ENCODE results near the gene SPA17.

Gene SPA17

DNA sequence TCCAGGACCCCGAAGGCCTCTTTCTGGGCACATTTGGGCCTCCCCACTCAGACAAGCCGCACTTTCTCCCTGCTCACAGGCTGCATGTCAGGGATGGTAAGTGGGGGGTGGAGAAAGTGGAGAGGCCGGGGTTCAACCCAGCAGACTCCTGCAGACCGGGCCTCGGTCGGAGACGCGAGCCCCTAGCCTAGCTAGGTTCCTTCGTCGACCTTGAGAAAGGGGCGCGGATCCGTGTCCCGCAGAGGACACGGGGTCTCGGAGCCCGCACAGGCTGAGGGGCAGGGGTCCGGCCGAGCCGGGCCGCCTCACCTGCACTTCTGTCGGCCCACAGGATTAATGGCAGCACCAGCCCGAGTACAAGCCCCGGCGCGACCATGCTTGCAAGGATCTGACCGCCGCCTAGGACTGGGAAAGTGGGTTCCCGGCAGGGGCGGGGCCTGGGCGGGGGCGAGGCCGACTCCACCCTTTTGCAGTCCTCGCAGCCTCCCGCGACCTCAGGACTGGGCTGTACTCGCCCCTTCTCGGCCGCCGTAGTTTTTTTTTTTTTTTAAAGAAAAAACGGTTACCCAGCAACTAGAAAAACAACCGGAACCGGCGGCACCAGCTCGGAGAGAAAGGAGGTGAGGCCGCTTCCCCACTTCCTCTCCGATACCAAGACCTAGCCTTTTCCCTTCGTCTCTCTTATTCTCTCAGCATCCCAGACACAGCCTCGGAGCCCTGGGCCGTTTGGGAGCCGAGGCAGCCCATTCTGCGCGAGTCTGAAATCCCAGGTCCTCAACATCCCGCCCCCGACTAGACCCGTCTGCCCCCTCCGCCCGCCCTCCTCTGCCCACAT, at the start of gene SPA17, which contains the start of gene SIAE:
TSS of gene SPA17 (plus strand) at position 572 of the 835 bp plus-strand sequence. CDS start 1,361 bp downstream, outside the sequence.
TSS of gene SIAE (minus strand) at position 407 of the 835 bp plus-strand sequence. CDS start at position 376, 31 bp downstream.
- peak; percentile 95 for DNase-seq

DNA sequence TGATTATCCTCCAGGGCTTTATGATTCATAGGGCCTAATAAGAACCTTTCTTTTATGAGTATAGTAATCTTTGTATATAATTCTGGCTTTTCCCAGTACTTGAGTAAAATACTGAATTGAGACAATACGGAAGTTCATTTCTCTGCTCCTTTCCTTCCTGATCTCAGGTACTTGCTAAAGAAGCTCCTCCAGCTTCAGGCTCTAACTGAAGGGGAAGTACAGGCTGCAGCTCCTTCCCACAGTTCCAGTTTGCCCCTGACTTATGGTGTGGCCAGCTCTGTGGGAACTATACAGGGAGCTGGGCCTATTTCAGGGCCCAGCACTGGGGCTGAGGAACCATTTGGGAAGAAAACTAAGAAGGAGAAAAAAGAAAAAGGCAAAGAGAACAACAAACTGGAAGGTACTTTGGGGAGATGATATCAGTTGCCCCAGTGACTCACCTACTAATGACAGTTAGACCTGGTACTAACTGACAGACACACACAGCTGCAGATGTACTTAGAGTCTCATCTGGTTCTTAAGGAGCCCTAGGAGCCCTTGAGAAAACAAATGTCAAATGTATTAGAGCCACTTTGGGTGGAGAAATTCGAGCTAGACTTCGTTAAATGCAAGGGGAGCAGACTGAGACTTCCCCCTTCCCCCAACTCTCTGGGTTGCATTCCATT, 48.1 kb upstream of the SPA17 start:
- DNase-seq, result no peak

DNA sequence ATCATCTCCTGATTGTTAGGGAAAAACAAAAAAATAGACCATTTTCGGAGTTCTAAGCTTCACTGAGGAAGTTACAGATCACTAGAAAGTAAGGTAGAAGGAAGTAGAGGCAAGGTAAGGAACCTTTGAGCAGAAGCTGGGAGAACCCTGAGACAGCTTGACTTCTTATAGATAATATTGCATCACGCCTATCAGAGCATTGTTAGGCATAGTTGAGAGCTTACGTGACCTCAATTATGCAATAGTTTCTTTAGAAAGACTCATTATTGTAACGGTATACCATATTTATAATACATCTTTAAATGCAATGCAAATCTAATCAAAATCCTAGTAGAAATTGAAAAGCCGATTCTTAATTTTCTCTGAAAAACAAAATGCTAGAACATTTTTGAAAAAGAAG, 46.2 kb upstream of the SPA17 start:
- DNase-seq, result no peak

DNA sequence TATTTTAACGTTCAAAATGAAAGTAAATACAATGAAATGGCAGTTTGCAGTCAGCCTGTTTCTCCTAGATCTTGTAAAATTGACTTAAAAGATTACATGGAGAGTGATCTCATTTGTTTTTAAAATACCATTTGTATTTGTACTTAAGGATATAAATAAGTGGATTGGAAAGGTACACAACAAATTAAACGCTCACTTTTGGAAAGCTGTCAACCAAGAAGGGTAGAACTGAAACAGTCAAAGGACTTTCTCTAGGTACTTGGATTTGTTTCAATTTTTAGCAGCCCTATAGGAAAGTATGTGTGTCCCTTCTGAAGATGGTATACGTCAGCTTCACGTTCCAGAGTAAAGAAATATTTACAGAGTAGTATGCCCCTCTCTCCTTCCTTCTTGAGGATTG, 43.7 kb upstream of the SPA17 start:
- no peak for DNase-seq

DNA sequence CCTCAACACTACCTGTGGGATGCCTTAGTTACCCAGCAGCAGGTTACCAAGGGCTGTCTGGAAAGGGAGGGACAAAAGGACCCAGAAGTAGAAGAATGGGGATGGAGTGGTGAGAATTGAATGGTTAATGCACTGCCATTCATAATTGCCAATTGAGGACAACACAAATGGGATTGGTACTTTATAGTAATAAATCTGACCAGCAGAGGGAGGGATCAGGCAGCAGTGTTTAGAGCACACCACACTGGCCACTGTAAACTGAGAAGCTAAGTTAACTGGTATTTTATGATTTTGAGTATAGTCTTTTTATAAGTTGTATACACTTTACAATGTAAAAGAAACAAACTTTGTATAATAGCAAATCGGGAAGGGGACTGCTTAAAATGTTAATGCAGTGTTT, 40.3 kb upstream of the SPA17 start:
- DNase-seq, result no peak

DNA sequence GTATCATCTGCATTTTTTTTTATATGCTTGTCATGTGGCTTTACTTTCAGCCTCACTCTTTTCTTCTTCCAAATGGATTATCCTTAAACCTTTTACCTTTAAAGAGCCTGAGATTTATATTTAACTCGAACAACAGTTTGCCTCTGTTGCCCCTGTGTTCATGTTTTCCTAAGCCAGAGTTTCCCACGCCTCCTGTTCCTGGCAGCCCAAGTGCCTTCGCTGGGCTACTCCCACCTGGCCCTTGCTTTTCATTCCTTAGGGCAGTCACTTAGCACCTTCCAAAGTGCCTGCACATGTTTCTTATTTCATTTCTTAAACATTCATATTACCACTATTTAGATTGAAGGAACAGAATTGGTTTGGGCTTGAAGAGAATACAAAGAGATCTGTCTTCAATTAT, 37.8 kb upstream of the SPA17 start:
- no peak for DNase-seq

DNA sequence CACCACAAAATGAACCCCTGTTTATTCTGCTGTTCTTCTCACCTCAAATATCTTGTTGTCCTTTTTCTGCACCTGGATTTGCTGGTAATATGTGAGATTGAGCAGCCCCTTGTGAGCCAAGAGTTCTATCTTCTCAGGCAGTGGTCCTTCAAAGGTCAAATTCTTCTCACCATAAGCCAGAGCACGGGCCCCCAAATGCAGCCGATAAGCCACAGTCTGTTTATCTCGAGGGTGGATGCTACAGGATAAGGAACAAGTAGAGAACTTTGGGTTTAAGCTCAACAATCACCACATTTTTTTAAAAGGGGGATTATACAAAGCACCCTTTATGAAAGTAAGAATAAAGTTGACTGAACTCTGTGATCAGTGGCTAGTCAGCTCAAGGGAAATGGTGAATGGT, 35.2 kb upstream of the SPA17 start:
- DNase-seq, result no peak

DNA sequence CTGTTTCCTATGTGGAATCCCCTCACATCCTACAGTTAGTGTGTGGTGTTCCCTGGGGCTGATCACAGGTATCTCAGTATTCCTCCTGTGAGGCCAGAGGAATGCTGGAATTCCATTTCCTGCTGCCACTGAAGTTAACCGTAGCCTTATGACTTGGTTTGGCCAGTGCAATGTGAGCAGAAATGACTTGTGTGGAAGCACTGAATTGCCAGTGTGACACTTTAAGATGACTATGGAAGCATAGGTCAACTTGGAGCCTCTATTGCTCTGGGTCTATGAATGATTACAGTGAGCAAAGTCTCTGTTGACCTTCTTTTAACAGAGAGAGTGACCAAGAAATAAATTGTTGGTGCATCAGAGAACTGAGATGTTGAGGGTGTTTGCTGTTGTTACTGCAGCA, 34.5 kb upstream of the SPA17 start:
- no peak for DNase-seq

DNA sequence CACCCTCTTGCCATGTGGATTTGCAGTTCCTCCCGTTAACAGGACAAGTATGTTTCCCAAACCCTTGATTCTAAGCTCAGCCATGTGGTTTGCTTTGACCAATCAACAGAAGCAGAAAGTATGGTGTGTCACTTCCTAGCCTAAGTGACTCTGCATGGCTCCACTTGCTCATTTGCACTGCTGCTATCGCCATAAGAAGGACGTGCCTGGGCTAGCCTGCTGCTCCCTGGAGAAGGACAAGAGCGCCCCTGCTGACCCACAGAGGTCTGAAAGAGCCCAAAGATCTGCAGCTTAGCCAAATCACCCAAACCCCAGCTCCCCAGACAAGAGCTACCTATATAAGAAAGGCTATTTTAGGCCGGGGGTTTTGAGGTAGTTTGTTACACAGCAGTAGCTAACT, 33.0 kb upstream of the SPA17 start:
- no peak for DNase-seq

DNA sequence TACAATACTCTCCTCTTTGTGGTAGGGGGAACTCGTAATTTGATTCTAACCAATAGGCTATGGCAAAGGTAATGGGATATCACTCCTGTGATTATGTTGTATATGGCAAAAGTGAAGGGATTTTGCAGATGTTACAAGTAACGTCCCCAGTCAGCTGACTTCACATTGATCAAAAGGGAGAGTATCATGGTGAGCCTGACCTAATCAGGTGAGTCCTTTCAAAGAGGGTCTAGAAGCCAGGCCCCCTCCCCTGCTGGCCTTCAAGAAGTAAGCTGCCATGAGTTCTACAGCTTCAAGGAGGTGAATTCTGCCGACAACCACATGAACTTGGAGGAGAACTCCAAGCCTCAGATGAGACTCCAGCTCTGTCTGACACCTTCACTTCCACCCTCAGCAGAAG, 31.1 kb upstream of the SPA17 start:
- DNase-seq, result no peak

DNA sequence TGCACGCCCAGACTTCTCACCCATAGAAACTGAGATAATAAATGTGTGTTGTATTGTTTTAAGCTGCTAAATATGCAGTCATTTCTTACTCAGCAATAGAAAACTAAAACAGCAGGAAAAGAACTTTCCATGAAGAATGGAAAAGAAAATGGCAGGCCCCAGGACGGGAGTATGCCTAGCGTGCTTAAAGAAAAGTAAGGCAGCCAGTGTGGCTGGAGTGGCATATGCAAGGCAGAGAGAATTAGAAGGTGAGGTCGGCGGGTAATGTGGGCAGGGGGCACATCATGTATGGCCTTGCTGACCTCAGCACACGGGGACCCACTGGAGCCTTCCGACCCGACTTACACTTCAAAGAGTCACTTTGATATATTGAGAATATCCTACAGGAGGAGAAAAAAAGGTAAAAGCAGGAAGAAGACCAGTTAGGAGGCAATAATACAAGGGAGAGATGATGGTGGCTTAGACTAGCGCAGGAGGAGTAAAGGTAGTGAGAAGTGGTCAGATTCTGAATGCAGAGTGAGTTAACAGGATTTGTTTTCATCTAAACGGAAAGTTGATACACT, 30.6 kb upstream of the SPA17 start:
- no peak for DNase-seq

DNA sequence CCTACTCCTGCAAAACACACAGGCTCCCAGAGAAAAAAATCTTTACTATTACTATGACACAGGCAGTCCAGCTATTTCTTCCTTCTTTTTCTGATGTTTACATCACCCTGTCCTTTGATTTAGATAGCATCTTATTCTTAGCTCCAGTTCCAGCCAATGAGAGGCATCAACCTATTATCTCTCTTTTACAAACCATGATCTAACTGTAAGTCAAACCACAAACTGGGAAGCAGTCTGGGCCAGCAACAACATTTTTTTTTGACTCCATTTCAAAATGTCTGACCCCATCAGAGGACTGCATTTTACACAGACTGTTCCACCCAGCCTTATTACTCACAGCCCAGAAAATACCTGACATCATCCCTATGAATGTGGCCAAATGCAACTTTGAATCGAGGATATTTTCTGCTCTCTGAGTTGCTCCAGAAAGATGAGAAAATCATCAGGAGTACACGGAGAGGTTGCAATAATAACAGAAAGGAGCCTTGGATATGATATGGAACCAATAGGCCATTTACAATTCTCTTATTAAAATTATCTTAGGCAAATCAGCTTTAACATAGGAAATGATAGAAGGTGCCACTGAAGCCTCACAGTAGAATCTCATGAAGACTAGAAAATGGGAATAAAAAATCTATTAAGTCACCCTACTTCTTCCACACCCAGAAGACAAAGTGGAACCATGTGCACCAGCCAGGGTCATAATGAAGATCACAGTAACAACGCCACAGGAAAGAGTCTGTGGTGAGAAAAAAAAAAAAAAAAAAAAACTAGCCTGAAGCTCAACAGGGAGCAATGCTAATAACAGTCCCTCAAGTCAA, 29.9 kb upstream of the SPA17 start:
- DNase-seq, result no peak

DNA sequence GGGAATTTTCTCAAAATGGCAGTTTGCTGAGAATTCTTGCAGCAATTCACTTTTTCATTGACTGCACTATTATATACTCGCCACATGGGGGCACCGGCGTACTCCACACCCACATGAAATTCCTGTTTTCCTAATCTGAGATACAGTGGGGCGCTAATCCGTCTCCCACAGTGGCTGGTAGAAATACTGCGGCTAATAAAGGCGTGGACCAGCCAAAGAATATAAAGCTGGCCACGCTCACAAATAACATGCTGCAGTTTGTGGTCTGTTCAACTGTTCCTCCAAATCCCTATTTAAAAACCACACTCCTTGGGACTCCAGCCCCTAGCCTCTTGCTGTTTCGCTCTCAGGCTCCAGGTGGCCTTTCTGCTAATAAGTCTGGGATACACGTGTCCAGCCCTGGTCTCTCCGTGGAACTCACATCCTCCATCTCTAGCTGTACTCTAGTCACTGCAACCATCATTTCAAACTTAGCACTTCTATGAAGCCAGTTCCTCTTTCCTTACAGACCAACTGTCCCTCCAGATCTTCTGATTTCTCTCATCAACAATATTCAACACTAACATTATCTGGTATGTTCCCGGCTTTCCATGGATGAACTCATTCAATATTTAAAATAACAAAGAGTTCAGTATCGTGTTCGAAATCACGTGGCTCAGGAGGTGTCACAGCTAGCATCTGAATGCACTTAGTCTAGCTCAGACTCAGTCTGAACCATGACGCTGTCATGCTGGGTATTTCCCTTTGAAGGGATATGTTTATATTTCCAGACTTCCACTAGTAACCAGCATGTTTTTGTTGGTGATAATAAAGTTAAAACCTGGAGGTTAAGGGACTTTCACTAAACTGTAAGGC, 29.1 kb upstream of the SPA17 start:
- DNase-seq, result peak; percentile 78

DNA sequence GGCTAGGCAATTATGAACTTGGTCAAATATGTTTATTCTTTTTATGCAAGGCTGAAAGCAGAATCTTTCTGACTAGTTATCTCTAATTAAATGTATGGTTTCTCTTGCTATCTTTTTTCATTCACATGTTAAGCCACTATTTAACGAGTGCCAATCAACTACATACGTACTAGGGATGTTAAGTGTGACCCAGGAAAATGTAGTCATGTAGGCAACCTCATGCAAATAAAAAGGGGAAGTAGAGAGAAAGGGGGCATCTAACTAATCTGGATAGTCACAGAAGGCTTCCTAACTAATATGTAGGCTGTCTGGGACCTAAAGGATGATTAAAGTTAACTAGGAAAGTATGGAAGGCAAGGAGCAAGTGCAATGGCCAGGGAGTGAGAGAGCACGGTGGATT, 27.6 kb upstream of the SPA17 start:
- no peak for DNase-seq

DNA sequence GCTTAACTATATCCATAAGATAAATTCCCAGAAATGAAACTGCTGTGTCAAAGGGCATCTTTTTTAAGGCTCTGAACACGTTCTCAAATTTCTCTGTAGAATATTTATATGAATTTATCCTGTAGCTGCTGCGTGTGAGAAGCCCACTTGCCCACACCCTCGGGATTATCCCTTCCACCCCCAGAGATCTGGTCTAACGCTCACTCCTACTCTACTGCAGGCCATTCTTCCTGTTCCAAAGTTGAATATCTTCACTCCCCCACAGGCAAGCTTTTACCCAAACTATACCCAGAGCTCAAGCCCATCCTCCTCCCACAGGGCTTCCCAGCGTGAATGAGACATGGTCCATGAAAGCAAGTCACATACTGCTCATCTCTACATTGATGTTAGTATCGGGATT, 25.1 kb upstream of the SPA17 start:
- DNase-seq, result no peak

DNA sequence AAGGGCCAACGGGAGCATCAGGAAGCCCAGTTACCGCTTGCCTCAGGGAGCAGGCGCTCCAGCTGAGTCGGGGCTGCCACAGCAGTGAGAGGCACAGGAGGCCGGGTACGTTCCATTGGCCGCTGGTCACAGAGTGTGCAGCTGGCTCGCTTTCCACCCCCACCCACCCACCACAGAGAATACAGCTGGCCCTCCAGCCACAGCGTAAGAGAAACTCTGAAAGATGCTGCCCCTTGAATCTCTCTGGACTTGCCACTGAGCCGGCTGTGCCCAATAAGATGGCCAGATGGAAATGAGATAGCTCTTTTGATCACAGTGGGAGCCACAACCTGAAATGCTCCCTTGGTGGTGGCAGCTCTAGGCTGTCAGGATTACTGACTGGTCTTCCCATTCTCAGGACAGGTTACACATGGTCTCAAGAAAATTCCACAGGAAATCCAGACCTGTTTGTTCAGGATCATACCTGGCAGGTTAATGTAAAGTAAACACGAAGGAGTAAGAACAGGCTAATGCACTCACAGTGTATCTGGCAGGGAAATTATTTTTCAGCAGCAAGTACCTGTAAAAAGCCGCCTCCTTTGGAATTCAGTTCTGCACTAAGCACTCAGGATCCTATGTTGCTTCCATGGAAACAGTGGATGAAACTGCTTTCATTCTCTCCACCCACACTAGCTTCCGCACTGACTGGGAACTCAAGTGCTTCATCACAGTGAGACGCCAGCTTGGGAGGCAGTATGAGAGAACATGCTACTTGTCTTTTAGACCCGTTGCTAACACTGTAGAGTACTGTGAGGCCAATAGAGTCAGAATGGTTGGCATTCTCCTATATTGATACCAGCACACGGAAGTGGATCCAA, 16.7 kb upstream of the SPA17 start:
- DNase-seq, result peak; percentile 71

DNA sequence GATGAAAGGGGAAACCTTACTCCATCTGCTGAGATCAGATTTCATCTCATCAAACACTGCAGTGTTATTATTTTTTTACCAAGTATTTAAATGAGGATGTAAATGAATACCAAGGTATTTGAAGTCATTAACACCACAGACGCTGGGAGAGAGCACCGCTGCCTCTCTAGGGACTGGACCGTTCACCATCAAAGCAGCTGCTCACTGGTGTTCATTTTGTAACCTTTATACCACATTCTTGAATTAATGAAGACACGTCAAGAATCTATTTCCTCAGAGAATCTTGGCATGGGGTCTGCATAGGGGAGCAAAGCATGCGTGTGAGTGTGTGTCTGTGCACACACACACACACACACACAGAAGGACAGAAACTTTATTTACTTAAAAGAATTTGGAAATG, 15.8 kb upstream of the SPA17 start:
- no peak for DNase-seq

DNA sequence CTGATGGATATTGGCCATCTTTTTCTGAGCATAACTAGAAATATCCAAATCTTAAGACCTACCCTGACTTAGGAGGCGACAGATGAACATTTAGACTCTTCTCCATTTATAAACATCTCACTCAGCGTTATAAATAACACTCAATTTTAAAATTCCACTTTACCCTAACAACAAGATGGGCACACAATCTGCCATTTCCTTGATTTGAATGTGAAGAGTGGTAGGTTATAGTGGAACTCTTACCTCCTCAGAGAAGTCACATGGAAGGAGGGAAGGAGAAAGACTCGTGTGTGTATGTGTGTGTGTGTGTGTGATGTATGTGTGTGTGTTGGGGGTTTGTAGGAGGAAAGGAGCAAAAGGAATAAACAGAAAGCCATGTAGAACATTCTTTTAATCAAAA, 15.2 kb upstream of the SPA17 start:
- DNase-seq, result no peak

DNA sequence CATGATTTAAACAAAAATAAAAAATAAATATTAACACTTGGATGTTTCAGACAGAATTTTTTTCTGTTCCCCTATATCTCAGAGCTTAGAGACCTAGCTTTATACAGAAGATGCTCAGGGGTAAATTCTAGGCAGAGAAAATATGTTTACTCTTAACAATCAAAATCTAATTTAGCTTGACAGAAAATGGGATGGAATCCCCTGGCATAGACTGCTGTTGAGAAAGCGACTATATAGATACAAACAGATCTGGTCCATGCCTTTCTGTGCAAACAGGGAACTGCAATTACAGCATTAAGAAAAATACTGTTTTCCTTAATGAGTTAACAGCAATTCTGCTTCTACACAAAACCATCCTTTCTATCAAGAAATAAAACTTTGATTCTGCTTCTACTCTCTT, 14.7 kb upstream of the SPA17 start:
- no peak for DNase-seq

DNA sequence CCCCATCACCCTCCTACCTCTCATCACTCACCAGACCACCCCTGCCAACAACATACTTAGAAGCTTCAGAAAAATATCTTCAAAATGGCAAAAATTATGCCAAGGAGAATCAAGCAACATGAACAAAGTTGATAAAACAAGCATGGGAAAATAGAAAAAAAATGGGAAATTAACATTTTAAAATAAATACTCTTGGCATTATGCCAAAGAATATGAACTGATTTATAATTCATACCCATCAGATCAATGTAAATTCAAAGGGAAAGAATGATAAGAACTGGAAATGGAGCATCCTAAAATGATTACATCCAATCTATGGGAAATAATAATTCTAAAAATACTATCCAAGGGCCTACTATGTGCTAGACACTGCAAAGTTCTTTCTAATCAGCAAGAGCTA, 12.2 kb upstream of the SPA17 start:
- no peak for DNase-seq

DNA sequence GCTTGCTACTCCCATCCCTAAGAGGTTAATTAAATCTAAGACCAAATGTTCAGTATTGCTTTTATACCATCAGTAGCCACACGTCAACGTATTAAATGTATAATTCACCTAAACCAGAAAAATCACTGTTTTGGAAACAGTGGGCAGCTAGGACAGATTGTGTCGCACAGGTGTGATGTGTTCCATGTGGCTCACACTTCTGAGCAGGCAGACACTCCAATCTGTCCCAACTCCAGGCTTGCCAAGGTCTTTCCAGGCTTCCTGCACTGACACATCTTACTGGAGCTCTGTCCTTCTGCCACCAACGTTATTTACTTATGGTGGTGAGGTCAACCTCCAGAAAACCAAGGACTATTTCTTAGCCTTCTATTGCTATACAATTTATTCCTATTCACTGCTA, 11.6 kb upstream of the SPA17 start:
- no peak for DNase-seq

Data from NCI-H1092 treated with DMSO at 0.1 percent for 48 hours (cell line).